ENCODE results near the gene MINDY4B.

GRCh38 chr3:150885535-150885934 is 19.7 kb downstream of the MINDY4B start:
- no peak for TF ChIP-seq CTCF (IDR thresholded peaks at IDR 0.05)
- TF ChIP-seq POLR2A (IDR thresholded peaks at IDR 0.05), result no peak
